GM15510 (cell line): ENCODE results near the gene XPO5.

Experiments used
- POLR2A ChIP-seq: IDR thresholded peaks from 3 replicates; pipeline ENCODE4 v1.6.1; 2011; ENCODE audit warnings: borderline replicate concordance; ENCODE audit not compliant: insufficient read length; ENCODE audit errors: extremely low read depth

Gene XPO5

DNA sequence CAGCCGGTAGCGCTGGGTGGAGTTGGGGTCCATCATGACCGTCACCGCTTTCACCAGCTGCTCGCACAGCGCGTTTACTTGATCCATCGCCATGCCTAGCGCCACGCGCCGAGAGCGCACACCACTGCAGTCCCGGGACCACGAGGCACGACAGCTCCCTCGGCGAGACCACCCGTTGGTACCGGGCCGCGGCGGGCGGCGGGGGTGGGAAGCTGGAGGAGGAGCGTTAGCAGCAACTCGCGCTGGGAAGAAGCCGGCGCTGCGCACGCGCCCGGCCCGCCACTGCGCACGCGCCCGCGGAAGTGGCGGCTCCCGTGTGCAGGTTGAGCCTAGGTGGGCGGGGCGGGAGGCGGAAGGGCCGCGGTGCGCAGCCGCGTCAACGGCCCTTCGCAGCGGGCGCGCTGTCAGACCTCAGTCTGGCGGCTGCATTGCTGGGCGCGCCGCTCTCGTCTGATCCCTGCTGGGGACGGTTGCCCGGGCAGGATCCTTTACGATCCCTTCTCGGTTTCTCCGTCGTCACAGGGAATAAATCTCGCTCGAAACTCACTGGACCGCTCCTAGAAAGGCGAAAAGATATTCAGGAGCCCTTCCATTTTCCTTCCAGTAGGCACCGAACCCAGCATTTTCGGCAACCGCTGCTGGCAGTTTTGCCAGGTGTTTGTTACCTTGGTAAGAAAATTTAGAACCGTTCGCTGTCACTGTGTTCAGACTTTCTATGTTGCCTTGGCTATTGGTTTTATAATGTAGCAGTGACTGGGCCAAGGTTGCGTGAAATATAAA lies at the start of gene XPO5, which contains the start of gene POLH:
TSS of gene XPO5 (minus strand) at position 267 of the 780 bp plus-strand sequence. CDS start at position 93, 174 bp downstream.
TSS of gene POLH (plus strand) at position 414 of the 780 bp plus-strand sequence. CDS start 6,135 bp downstream, outside the sequence.
- peak; percentile 99 for TF ChIP-seq POLR2A

DNA sequence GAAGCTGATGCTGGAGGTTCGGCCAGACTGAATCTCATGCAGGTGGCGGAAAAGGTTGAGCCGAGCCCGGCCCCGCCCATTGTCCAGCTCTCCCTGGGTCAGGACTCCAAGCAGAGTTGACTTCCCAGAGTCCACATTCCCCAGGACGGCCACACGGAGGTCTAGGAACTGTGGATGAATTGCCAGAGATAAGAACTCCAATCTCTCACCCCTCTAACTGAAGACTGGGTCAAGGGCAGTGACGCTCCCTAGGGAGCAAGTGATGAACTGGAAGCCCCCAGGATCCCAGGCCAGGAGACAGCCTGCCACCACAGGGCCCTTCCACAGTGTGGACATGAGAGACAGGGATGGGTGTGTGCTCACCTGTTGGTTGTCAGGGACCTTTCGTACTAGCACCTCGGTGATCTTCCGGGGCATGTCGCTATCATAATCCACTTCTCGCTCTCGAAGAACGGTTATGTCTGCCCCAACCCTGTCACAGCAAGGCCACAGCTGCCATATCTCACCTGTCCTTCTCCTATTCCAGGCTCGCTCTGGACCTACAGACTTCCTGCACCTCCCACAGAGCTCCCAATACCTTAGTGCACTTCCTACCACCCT lies 49.7 kb upstream of the XPO5 start:
- no peak for TF ChIP-seq POLR2A

DNA sequence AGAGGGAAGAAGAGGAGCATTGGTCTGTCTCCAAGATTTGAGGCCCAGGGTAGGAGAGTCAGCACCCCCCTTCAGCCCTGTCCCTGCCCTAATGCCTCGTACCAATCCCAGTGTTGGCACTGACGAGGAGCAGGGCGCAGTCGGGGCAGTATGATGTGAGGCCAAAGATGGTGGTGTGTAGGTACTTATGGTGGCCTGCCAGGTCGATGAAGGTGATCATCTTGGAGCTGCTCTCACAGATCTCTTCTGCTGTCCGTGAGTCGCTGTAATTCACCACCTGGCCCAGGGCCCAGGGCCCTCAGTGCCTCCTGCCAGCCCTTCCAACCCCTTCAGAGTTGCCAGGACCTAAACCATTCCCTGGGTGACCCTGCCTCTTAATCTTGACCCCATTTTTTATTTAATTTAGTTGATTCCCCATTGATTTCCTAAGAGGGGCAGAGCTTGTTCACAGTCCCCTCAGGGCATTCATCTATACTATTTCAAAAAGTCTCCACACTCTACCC lies 49.0 kb upstream of the XPO5 start:
- peak; percentile 5 for TF ChIP-seq POLR2A

DNA sequence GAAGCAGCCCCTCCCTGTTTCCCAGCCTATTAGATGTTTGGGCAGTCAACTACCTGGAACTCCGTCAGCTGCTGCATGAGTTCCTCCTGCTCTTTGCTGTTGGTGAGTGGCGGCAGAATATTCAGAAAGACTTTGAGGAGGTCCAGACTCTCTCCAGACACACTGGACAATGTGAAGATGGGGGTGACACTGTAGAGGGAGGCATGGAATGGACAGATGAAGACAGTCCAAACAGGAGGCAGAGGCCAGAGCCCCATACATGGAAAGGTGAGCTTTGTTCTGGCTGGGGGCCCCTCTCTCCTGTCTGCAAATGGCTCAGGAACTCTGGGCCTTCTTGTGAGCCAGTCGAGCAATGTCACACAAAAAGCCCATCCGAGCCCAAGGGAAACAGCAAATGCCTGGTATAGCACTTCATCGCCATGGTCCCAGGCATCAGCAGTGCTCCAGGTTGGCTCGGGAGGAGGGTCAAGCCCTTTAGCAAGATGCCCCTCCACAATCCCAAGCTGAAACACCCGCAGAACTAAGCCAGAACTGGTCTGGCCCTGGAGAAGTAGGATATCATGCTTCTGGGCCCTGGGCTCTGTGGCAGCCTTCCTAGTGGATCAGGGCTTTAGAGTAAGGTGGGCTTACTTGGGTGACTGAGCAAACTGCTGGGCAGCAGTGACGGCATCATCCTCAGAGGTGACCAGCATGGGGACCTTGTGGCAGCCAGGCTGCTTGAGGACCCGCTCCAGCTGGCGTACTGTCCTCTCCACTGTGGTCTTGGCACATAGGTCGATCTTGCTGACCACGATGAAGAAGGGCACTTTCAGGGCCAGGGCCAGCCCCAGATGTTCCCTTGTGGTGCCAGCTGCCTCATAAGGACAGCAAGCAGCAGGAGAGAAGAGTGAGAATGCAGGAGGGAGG lies 48.3 kb upstream of the XPO5 start:
- peak; percentile 8 for TF ChIP-seq POLR2A

DNA sequence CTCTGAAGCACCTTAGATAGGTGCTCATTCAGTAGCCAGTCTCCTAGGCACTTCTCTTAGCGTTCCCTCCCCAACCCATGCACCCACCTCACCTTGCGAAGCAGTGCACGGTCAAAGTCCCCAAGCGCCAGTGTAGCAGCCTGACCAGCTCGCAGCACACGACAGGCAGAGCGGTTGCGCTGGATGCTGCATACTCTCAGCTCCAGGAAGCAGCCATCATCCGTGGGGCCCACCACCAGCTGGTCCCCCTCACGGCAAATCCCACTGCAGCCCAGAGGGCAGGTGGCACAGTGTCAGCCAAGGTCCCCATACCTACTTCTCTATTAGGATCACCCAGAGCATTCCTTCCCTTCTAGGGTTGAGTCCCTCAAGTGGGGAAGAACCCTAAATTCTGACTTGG lies 46.7 kb upstream of the XPO5 start:
- no peak for TF ChIP-seq POLR2A

DNA sequence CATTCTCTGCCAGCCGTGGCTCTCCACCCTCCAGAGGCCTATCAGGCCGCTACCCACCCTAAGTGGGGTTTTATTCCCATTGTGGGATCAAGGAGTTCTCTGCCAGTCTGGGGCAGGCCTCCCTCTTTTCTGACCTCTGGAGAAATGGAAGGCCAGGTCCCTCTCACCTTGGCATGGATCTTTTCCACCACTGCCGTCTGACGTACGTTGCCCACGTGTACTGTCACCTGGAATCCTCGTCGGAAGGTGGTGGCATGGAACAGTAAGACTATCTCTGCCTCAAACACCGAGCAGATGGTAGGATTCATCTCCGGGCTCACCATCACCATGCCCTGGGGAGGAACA lies 46.0 kb upstream of the XPO5 start:
- TF ChIP-seq POLR2A = no peak

DNA sequence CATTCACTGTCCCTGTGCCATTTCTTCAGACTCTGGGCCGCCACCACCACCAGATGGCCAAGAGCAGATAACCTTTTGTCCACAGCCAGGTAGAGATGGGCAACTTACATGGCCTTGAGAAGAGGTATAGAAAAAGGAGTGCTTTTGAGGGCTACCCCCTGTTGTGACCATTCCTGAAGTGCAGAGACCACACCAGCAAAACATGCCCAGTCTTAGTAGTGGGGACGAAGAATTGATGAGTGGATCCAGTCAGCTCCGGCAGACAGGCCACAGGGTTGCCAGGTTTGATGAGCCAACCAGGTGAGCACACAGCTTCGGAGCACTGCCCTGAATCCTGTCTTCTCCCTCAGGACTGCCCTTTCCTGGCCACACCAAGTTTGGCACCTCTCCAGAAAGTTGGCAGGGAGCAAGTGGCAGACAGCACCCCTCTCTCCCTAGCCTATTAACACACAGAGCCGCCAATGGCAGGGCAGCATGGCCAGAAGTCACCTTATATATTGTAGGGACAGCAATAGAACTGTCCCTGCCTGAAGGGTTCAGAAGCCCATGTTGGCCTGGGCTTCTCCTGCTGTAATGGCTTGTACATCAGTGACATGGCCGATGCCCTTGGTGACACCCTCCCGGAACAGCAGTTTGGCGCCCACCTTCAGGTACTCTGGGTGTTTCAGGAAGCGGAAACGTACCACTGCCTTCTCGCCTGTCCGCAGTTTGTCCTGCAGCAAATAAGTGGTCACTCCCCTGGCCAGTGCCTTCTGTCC lies 45.4 kb upstream of the XPO5 start:
- TF ChIP-seq POLR2A = no peak

DNA sequence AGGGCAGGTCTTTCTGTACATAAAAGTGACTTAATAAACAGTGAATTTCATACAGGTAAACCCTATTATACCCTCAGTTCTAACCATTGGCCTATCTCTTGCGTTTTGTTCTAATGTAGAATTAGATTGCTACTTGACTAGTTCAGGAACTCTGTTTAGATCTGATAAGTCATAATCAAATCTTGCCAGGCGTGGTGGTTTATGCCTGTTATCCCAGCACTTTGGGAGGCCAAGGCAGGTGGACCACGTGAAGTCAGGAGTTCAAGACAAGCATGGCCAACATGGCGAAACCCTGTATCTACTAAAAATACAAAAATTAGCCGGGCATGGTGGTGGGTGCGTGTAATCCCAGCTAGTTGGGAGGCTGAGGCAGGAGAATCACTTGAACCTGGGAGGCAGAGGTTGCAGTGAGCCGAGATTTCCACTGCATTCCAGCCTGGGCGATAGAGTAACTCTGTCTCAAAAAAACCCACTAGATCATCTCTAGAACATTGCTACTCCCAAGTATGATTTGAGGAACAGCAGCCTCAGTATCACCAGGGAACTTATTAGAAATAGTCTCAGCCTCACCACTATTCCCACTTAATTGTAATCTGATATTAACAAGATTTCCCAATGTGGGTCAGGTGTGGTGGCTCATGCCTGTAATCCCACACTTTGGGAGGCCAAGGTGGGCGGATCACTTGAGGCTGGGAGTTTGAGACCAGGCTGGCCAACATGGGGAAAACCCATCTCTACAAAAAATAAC lies 41.1 kb upstream of the XPO5 start:
- no peak for TF ChIP-seq POLR2A

DNA sequence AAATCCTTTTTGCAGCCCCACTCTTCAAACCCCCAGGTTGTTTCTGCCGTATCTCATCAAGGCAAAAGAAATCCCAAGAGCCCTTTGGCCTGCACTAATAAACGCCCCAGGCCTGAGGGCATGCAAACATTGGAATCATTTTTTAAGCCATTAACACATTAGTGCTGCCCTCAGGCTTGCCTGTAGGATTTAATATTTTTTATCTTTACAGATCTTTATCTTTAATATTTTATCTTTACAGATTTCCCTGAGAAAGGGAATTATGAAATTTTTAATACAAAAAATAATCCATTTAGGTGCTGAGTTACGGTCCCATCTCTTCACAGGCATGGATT lies 38.5 kb upstream of the XPO5 start:
- no peak for TF ChIP-seq POLR2A

DNA sequence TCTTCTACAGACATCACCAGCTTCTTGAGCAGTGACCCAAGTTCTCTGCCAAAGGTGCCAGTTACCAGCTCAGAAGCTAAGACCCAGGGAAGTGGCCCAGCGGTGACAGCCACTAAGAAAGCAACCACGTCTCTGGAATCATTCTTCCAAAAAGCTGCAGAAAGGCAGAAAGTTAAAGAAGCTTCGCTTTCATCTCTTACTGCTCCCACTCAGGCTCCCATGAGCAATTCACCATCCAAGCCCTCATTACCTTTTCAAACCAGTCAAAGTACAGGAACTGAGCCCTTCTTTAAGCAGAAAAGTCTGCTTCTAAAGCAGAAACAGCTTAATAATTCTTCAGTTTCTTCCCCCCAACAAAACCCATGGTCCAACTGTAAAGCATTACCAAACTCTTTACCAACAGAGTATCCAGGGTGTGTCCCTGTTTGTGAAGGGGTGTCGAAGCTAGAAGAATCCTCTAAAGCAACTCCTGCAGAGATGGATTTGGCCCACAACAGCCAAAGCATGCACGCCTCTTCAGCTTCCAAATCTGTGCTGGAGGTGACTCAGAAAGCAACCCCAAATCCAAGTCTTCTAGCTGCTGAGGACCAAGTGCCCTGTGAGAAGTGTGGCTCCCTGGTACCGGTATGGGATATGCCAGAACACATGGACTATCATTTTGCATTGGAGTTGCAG lies 38.0 kb upstream of the XPO5 start:
- TF ChIP-seq POLR2A = no peak

DNA sequence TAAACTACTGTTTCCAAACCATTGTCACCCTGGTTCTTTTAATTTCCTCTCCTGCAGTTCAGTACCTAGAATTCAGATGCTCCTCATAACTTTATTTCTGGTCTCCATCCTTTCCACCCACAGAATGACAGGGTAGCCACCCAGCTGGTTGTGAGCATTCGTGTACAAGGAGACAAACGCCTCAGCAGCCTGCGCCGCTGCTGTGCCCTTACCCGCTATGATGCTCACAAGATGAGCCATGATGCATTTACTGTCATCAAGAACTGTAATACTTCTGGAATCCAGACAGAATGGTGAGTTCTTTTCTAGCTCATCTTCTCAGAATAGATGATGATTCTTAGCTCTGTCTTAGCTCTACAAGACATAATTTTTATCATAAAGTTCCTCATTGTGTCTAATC lies 34.6 kb upstream of the XPO5 start:
- TF ChIP-seq POLR2A = no peak

DNA sequence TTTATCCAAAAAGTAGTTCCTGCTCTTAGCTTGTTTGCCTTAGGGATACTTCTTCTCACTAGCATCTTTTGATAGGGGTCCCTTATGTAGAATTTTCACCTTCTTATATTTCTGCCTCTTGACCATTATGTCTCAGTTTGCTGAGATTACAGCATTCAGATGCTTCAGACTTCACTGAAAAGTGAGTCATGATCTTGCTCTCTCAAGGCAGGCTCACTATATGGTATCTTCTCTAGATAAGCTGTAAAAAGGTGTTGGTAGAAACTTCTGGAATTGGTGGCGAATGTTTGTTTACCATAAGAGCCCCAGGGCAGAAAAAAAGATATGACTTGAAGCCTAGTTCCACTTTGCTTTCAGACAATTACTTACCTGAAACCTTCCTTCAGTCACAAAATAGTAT lies 33.6 kb upstream of the XPO5 start:
- TF ChIP-seq POLR2A = no peak

DNA sequence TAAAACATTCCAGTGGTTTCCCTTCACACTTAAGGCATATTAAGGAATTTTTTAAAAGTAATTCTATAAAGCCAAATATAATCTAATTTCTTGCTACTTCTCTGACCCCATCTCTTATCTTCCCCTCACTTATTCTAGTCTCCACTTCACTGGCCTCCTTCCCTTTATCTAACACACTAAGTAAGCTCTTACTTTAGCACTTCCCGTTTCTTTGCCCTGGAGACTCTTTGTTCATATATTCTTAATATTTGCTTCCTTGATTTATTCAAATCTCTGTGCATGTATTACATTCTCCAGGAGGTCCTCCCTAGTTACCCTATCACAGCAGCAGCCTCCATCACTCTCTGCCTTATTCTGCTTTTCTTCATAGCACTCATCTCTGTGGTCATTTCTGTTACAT lies 33.0 kb upstream of the XPO5 start:
- no peak for TF ChIP-seq POLR2A

DNA sequence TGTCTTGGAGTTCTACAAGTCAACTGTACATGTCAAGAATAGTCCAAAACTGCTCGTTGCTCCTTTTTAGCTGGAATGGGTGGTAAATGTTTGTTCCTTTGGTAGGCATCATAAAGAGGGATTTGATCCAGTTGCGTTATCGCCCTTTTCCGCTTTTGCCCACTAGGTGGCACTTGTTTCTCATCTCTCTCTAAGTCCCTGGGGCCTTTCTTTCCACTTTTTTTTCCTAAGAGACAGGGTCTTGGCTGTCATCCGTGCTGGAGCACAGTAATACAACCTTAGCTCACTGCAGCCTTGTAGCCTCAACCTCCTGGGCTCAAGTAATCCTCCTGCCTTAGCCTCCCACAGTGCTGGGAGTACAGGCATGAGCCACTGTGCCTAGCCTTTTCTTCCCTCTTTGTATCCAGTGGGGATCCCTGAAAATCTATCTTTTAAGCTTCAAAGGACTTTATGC lies 32.5 kb upstream of the XPO5 start:
- no peak for TF ChIP-seq POLR2A

DNA sequence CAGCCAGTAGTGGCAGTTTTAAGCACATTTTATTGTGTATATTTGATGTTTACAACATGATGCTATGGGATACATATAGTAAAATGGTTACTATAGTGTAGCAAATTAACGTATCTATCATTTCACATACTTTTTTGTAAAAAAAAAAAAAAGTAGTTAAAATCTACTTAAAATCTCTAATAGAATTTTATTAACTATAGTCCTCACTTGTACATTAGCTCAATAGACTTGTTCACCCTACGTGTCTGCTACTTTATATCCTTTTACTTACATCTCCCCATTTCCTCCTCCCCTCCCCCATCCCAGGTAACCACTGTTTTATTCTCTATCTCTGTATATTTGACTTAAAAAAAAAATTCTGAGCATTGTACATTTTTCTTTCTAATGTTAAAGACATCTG lies 30.2 kb upstream of the XPO5 start:
- TF ChIP-seq POLR2A = no peak
